Measurements from ENCODE around the gene WWOX.

DNA sequence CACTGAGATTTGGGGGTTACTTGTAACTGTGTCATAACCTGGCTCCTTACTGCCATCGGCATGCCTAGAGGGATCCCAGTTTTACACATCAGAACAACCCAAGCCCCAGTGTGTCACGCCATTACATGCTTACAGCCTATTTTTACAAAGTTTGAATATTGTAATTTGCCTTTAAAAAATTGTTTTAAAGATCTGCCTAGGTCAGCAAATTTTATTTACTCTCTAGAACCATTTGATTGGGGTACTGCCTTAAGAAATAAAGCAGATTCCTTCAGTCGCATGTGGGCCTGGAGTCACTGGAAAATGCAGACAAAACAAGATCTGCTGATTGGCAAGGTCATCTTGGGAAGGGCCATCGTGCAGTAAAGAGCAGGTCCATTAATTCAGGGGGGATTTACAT lies 566.9 kb downstream of the WWOX start:
- TF ChIP-seq, protein P1, sequence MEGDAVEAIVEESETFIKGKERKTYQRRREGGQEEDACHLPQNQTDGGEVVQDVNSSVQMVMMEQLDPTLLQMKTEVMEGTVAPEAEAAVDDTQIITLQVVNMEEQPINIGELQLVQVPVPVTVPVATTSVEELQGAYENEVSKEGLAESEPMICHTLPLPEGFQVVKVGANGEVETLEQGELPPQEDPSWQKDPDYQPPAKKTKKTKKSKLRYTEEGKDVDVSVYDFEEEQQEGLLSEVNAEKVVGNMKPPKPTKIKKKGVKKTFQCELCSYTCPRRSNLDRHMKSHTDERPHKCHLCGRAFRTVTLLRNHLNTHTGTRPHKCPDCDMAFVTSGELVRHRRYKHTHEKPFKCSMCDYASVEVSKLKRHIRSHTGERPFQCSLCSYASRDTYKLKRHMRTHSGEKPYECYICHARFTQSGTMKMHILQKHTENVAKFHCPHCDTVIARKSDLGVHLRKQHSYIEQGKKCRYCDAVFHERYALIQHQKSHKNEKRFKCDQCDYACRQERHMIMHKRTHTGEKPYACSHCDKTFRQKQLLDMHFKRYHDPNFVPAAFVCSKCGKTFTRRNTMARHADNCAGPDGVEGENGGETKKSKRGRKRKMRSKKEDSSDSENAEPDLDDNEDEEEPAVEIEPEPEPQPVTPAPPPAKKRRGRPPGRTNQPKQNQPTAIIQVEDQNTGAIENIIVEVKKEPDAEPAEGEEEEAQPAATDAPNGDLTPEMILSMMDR (conservative IDR thresholded peaks at IDR 0.05 in 1 of 2, IDR thresholded peaks at IDR 0.05 in 1 of 2; ENCODE audit: extremely low read depth in 1 of 2, insufficient read depth in 1 of 2, low read depth in 1 of 2, low read length in 2 of 2), result no peak
- no peak for TF ChIP-seq EZH2 (IDR thresholded peaks at IDR 0.05; ENCODE audit: borderline replicate concordance, low read length)

Measured in mammary epithelial cell (primary cell).